ENCODE data around the gene SRC.
A peak's percentile ranks its signal among the peaks of the same experiment; 100 is the strongest.
"Not testable (repeated sequence)": the region's sequence is repeated elsewhere in the genome, so short reads cannot be mapped to it uniquely, and the experiment has no call there.

SRC gene

DNA sequence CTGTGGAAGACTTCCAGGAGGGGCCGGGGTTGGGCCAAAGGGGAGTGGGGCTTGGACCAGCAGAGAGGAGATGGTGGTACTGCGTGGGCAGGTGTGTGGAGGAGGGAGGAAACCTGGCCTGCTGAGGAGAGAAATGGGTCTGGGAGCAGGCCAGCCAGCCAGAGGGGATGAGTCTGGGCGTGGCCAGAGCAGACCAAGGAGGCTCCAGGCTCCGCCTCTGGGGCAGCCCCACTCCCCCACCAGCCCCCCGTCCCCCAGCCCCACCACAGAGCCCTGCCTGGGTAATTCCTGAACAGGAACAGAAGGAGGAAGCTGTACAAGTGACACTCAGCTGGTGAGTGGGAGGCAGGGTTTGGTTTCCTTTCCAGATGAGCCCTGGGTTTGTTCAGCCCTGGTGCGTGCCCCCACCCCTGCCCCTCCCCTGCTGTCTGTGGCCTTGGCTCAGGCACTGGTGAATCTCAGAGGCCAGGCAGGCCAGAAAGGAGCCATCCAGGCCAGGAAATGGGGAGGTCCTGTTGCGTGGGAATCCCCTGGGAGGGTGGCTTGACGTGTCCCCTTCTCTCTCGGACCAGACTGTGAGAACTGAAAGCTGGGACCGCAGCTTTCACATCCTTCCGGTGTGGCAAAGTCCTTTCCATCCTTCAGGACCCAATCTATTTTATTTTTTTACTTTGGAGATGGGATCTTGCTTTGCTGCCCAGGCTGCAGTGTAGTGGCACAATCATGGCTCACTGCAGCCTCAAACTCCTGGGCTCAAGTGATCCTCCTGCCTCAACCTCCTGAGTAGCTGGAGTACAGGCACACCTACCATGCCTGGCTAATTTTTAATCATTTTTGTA, 9.4 kb upstream of the SRC start:
- DNase-seq (ENCODE audit: low read depth), result peak; percentile 77

DNA sequence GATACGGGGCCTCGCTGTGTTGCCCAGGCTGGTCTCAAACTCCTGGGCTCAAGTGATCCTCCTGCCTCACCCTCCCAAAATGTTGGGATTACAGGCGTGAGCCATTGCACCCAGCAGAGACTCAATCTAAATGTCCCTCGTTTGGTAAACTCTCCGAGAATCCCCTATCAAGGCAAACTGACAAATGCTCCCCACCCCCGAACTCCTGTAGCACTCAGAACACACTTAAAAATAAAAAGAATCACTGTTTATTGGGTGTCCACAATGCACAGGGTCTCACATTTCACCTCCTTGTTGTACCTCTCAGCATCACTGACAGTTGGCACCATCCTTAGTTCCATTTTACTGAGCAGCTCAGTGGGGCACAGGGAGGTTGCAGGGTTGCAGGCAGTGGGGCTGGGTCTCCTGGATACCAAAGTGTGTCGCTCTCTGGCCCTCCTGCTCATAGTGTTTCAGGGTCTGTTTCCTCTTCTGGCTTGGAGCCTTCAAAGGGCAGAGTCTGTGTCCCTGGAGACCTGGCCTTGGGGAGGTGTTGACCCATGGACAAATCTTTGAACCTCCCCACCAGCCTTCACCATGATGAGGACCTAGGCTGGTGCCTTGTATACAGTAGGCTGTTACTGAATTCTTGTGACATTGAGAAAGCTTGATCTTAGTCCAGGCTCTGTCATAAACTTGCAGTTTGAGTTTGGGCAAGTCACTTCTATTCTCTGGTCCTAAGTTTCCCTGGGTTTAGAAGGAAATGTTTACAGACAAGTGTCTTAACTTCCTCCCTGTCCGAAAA, 8.5 kb upstream of the SRC start:
- no peak for DNase-seq (ENCODE audit: low read depth)

DNA sequence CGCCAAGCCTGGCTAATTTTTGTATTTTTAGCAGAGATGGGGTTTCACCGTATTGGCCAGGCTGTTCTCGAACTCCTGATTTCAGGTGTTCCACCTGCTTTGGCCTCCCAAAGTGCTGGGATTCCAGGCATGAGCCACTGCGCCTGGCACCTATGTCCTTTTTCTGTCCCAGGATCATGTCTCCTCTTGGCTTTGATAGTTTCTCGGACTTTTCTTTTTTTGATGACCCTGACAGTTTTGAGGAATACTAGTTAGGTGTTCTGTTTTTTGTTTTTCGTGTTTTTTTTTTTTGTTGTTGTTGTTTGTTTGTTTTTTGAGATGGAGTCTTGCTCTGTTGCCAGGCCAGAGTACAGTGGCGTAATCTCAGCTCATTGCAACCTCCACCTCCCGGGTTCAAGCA, 7.6 kb upstream of the SRC start:
- DNase-seq (ENCODE audit: low read depth), result not testable (repeated sequence)

DNA sequence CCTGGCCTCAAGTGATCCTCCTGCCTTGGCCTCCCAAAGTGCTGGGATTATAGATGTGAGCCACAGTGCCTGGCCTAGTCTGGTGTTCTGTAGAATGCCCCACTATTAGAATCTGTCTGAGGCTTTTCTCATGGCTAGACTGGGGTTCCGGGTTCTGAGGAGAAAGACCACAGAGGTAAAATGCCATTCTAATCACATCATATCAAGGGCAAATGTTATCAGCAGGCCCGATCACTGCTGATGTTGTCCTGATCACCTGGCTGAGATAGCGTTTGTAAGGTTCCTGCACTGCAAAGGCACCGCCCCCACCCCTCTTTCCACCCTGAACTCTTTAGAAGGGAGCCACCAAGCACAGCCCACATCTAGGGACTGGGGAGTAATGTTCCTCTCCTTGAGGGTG, 6.7 kb upstream of the SRC start:
- no peak for DNase-seq (ENCODE audit: low read depth)

DNA sequence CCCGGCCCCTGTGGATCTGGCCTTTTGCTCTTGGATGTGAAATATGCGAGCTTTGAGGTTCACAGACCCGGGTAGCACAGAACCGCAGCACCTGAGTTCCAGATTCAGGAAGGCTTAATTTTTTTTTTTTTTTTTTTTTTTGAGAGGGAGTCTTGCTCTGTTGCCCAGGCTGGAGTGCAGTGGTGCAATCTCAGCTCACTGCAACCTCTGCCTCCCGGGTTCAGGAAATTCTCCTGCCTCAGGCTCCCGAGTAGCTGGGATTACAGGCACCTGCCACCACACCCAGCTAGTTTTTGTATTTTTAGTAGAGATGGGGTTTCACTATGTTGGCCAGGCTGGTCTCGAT, 6.2 kb upstream of the SRC start:
- DNase-seq (ENCODE audit: low read depth), result not testable (repeated sequence)

DNA sequence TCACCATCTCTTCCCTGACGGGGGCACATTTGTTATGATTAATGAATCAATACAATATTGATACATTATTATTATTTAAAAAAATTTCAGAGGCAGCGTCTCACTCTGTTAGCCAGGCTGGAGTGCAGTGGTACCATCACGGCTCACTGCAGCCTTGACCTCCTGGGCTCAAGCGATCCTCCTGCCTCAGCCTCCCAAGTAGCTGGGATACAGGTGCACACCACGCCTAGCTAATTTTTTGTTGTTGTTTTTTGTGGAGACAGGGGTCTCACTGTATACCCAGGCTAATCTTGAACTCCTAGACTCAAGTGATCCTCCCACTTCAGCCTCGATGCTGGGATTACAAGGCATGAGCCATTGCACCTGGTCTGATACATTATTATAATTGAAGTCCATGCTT, 4.9 kb upstream of the SRC start:
- DNase-seq (ENCODE audit: low read depth), result no peak

DNA sequence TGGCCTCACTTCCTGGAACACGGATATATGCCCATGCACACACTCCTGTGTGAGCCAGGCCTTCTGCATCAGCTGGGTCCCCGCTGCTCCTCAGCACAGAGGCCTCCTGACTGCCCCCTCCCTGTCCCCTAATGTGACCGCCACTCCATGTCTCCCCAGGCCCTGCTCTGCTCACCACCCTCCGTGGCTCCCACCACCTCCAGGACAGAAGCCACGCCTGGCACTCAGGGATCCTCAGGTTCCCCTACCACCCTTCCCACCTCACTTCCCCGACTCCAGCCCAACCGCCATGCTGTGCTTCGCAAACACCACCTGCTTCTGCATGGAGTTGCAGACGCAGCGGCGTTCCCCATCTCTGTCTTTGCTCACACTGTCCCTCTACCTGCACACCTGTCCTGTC, 4.3 kb upstream of the SRC start:
- no peak for DNase-seq (ENCODE audit: low read depth)

DNA sequence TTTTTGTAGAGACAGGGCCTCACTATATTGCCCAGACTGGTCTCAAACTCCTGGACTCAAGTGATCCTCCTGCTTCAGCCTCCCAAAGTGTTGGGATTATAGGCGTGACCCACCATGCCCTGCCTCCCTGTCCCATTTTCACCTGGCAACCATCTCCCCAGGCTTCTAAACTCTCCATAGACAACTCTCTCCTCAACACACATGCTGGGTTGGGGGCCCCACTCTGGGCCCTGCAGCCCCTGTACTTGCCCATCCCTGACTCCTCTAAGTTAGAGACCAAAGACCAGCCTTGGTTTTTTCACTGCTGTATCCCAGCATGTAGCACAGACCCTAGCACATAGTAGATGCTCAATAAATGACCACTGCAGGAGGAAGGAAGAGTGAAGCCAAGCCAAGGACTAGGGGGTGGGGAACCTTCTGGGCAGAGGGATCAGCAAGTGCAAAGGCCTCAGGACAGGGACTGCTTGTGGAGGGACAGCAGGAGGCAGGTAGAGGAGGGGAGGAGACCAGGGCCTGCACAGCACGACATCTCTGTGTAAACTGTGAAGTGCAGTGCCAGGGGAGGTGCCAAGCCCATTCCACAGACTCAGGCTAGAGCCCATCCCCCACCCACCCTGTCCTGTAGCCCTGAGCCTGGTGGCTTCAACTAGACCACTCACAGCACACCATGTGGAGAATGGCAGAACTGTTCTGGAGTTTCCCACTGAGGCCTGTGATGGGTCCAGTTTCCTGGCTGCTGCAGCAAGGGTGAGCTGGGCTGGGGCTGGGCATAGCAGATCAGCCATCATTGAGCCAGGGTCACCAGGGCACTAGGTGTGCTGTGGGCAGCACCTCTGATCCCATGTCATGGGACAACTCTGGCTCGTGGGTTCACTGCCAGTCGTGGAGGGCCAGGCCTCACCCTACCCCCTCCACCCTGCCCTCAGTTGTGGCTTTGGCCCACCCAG, 3.4 kb upstream of the SRC start:
- DNase-seq (ENCODE audit: low read depth), result peak; percentile 37

DNA sequence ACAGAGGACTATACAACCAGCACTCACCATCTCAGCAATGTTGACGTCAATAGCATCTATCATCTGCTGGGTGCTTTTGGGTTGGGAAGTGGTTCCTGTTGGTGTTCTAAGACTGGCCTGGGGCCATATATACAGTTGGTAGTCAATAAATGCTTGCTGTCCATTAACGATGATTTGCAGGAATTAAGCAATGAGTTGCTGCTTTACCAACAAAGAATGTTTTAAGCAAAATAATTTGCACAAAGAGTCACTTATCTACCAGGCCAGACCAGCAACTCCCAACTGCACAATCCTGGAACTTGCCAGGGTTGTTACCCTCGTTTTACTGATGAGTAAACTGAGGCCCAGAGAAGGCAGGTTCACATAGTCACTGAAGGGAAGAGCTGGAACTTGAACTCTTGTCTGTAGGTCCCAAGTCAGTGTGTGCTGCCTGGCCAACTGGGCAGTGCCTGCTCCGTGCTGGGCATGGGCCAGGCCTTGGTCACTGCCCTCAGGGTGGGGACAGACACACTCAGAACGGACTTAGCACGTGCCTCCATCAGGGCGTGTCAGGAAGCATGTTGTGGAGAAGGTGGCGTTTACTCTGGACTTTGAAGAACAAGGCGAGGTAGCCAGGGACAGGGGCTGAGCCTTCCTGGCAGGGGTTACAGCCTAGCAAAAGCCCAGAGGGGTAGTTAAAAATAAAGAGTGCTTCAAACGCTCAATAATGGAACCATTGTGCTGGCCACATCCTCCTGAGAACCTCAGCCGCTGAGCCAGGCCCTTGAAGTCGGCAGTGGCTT, 2.5 kb upstream of the SRC start:
- DNase-seq (ENCODE audit: low read depth), result no peak

DNA sequence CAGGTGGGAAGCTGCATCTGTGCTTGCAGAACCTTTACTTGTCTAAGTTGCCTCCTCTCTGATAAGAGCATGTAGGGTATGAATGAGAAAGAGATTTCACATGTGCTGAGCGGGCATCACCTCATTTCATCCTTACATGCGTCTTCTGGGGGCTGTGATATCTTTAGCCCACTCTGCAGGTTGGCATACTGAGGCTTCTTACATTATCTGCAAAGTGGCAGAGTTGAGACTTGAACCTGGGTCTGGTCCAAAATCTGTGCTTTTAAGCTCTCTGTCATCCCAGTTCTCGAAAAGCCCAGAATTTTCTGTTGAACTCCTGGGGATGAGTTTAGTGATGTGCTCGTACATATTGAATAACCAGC, 2.0 kb upstream of the SRC start:
- no peak for DNase-seq (ENCODE audit: low read depth)

DNA sequence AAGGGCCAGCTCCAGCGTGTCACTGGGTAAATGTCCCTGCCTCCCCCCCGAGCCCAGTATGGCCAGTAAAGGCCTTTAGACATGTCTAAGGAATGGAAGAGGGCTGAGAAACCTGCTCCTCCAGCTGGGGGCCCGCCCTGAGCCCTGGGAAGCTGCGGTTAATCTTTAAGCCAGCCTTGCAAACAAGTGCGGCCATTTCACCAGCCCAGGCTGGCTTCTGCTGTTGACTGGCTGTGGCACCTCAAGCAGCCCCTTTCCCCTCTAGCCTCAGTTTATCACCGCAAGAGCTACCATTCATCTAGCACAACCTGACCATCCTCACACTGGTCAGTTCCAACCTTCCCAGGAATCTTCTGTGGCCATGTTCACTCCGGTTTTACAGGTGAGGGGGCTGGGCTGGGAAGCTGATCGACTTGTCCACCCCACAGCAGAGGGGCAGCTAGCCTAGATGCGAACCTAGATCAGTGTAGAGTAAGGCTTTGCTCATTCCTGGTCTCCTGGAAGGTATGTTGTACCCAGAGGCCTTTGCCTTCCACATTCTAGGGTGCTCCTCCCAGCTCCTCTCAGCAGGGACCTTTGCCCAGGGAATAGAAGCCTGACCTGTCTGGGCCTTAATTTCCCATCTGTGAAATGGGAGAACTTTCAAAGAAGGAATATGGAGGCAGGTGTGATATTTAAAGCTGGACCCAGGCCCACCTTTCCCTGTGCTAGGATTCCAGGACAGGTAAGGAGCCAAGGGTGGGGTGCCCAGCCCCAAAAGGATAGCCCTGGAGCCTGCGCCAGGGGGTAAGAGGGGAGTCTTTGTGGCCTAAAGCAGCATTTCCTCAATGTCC, 1.2 kb upstream of the SRC start:
- DNase-seq (ENCODE audit: low read depth), result no peak

DNA sequence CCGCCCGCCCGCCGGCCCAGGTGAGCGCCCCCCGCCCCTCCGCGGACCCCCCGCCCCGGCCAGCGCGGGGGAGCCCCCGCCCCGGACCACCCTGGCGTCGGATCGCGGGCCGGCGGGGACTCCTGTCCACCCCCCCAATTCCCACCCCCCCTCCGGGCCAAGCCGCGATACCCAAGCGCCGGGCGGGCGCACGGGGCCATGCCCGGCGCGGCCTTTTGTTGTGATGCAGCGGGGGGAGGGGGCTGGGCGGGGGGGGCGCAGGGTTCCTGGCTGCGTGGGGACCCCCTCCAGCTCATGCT, 245 bp downstream of the SRC start:
- DNase-seq (ENCODE audit: low read depth), result no peak

DNA sequence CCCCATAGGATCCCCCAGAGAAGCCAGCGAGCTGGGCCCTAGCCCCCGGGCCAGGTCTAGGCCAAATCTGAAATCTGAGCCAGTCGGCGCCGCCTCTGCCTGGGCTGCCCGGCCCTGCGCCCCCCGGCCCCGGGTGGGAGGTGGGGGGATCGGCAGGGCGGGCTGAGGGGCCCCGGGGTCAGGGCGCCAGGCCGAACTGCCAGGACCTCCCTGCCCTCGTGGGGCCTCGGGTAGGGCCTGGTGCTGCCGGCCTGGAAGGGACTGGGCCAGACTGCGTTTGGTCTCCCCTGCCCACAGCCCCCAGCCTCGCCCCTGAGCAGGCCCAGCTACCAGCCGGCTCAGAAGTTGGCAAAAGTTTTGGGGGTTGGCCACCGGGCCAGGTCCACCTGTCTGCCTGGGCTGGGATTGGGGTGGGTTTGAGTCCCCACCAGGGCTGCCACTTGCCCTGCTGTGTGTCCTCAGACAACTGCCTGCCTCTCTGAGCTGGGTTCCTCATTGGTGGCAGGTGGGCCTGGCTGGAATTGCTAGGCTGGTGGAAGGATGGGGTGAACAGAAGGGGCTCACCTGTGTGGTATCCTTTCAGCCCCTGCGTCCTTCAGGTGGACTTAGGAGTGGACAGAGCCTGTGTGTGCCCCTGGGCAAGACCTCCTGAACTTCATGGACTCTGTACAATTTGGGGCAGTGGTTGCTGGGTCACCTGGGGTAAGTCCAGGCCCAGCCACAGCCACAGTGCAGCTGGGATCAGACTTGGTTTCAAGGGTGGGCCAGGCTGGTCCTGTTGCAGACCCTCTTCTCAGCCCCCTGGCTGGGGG, 801 bp downstream of the SRC start:
- no peak for DNase-seq (ENCODE audit: low read depth)

DNA sequence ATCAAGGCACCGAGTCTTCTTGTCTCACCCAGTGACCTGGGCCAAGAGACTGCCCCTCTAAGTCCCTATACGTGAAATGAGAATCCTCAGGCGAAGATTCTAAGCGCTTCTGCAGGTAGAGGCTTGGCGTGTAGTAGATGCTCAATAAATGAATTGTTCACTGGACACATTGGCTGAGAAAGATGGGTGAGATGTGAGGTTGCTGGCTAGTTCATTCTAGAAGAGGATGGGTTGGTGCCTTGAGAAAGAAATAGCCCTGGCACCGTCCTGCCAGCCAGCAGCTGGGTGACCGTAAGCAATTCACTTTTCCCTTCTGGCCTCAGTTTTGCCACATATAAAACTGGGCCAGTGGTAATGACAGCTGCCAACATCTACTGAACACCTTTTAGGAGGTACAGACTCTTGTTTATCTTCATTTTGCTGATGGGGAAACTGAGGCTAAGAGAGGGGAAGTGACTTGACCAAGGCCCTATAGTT, 1.4 kb downstream of the SRC start:
- no peak for DNase-seq (ENCODE audit: low read depth)

DNA sequence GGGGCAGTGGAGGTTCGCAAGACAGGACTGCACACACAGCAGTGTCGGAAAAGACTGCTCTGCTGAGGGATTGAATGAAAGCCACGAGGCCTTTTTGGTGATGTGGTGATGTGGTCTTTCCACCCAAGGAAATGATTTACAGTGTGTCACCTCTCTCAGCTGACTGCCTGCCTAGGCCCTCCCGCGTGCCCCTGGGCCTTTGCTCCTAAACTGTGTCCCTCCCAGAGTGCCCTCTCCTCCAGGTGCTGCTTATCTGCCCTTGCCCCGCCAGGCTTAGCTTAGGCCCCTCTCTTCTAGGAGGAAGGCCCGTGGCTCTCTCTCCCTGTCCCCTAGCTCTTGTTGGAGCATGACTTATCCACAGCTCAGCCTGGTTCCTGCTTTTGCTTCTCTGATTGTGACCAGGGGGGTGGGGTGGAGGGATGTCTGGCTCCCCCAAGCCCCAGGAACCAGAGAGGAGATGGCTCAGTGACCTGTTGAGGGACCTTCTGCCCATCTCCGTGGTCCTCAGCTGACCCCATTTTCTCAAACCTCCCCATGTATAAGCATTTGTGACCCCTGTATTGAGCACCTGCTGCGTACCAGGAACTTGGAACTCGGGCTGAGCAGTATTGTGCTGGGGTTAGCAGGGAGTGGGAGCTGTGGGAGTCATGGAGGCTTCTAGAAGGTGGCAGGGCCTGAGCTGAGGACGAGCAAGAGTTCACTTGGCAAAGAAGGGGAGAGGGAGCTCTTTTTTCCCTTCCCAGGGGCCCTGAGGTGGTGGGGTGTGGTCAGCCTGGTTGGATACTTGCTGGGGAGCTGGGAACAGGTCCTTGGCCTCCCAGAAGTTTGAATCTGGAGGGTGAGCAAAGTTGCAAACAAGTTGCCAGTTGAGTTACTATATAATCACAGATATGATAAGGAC, 2.2 kb downstream of the SRC start:
- DNase-seq (ENCODE audit: low read depth), result no peak

DNA sequence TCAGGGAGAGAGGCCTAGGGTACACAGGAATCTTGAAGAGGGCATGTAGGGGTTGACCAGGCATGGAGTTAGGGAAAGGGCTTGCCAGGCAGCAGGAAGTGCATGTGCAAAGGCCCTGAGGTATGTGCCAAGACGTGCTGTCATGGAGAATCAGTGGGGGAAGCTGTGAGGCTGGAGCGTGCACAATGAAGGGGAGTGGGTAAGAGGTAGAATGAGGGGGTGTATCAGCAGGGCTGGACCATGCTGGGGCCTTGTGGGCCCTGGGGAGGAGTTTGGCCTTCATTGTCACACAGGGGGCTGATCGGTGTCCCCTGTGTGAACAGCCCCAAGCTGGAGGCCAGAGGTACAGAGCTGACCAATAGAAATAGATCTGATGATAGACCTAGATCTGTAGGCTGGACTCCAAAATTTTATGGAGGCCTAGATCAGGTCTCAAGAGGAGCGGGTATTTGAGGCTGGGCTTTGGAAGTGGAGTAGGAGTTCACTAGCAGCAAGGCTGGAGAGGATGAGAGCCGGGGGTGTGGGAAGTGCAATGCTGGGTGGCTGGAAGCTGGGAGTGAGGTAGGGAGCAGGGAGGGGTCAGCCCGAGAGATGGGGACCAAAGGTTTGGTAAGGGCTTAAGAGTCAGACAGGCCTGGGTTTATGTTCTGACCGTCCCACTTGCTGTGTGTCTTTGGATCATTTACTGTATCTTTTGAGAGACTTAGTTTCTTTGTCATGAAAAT, 3.0 kb downstream of the SRC start:
- no peak for DNase-seq (ENCODE audit: low read depth)

DNA sequence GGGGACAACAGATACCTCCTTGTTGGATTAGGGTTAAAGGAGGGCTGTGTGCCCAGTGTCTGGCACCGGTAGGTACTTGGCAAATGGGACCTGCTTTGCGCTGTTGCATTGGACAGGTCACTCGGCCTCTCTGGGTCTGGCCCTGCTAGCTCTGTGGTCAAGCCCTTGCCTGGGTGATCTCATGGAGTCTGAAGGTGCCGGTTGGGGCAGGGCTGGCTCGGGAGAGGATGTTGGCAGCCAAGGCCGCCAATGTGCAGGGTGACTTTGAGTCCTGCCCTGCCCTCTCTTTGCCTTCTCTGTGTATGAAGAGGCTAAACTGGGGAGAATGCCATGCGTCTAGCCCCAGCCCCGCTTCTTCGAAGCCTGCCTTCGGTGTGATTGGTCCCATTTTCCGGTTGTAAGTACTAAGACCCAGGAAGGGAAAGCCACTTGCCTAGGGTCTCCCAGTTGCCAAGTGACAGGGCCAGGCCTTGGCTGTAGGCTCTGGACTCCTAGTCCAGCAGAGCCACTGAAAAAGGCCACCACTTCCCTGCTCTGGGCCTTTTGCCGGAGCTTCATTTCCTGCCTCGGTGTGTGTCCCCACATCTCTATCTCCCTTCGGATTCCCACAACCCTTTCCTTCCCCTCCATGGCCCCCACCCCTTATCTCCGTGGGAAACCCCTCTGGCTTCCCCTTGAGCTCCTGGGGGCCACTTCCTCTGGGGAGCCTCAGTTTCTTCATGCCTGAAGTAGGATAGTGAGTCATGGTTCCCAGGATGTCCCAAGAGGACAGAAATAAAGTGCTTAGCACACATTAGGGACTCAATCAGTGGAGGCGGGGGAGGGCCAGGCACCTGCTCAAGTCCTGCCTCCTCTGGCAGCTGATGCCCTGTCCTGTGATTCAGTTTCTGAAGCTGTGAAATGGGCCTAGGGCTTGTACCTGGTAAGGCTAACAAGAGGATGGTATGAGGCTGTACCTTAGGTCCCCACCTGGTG, 3.9 kb downstream of the SRC start:
- DNase-seq (ENCODE audit: low read depth), result peak; percentile 19
